Measurements from ENCODE around the gene FDX2. TPM values are rescaled to one million over a fixed set of nuclear protein-coding genes. Genes with fewer than 3 reads are reported as not detected.

FDX2 gene
- total RNA-seq, 1 donor from 2014 or later, result 16.0 TPM

GRCh38 chr19:10332158-10332964, 16.5 kb upstream of the FDX2 start:
- no peak for TF ChIP-seq CTCF (IDR thresholded peaks at IDR 0.05; ENCODE audit: partially characterized antibody, unreplicated experiment)
- peaks cover 4% of the 10 kb centered on the region for H3K9me3 Mint-ChIP-seq (ENCODE audit: unreplicated experiment)
- H3K36me3 Mint-ChIP-seq (ENCODE audit: unreplicated experiment), result no peaks in the 10 kb centered on the region
- H3K4me1 Mint-ChIP-seq (ENCODE audit: low read depth, unreplicated experiment), result peaks cover 7% of the 10 kb centered on the region
- H3K27me3 Mint-ChIP-seq (ENCODE audit: unreplicated experiment), result peaks cover 5% of the 10 kb centered on the region
- peak overlapping the region; percentile 87 for H3K27ac Mint-ChIP-seq (ENCODE audit: unreplicated experiment)
- no peak for DNase-seq
- H3K4me3 Mint-ChIP-seq (ENCODE audit: unreplicated experiment), result peak overlapping the region; percentile 93

GRCh38 chr19:10329555-10329954, 13.7 kb upstream of the FDX2 start:
- peaks cover 4% of the 10 kb centered on the region for H3K9me3 Mint-ChIP-seq (ENCODE audit: unreplicated experiment)
- no peak for TF ChIP-seq CTCF (IDR thresholded peaks at IDR 0.05; ENCODE audit: partially characterized antibody, unreplicated experiment)
- no peaks in the 10 kb centered on the region for H3K36me3 Mint-ChIP-seq (ENCODE audit: unreplicated experiment)
- no peak overlapping the region for H3K27ac Mint-ChIP-seq (ENCODE audit: unreplicated experiment)
- H3K4me3 Mint-ChIP-seq (ENCODE audit: unreplicated experiment), result no peak overlapping the region
- H3K27me3 Mint-ChIP-seq (ENCODE audit: unreplicated experiment), result peaks cover 5% of the 10 kb centered on the region
- H3K4me1 Mint-ChIP-seq (ENCODE audit: low read depth, unreplicated experiment), result peaks cover 7% of the 10 kb centered on the region
- DNase-seq, result no peak

- H3K9me3 Mint-ChIP-seq (ENCODE audit: unreplicated experiment), result peaks cover 2% of the 10 kb centered on the region
- TF ChIP-seq CTCF (IDR thresholded peaks at IDR 0.05; ENCODE audit: partially characterized antibody, unreplicated experiment), result no peak
- H3K27me3 Mint-ChIP-seq (ENCODE audit: unreplicated experiment), result peaks cover 5% of the 10 kb centered on the region
- no peak overlapping the region for H3K4me3 Mint-ChIP-seq (ENCODE audit: unreplicated experiment)
- no peaks in the 10 kb centered on the region for H3K36me3 Mint-ChIP-seq (ENCODE audit: unreplicated experiment)
- no peak for DNase-seq
- no peak overlapping the region for H3K27ac Mint-ChIP-seq (ENCODE audit: unreplicated experiment)
- H3K4me1 Mint-ChIP-seq (ENCODE audit: low read depth, unreplicated experiment), result peaks cover 6% of the 10 kb centered on the region
Observed at GRCh38 chr19:10328558-10329429, 13.0 kb upstream of the FDX2 start.

GRCh38 chr19:10327793-10328192, 12.0 kb upstream of the FDX2 start:
- DNase-seq, result no peak
- TF ChIP-seq CTCF (IDR thresholded peaks at IDR 0.05; ENCODE audit: partially characterized antibody, unreplicated experiment), result no peak
- H3K4me3 Mint-ChIP-seq (ENCODE audit: unreplicated experiment), result no peak overlapping the region
- H3K9me3 Mint-ChIP-seq (ENCODE audit: unreplicated experiment), result peaks cover 3% of the 10 kb centered on the region
- H3K36me3 Mint-ChIP-seq (ENCODE audit: unreplicated experiment), result no peaks in the 10 kb centered on the region
- peaks cover 6% of the 10 kb centered on the region for H3K4me1 Mint-ChIP-seq (ENCODE audit: low read depth, unreplicated experiment)
- H3K27me3 Mint-ChIP-seq (ENCODE audit: unreplicated experiment), result peaks cover 4% of the 10 kb centered on the region
- H3K27ac Mint-ChIP-seq (ENCODE audit: unreplicated experiment), result no peak overlapping the region

All from glutamatergic neuron (in vitro differentiated cells).